Fibroblast of mammary gland (primary cell): ENCODE results near the gene NRXN3.

Experiments
- DNase-seq: peaks from one replicate; pipeline ENCODE4 v3.0.0-alpha.2; 2010; ENCODE audit warnings: low read depth
- H3K4me3 ChIP-seq: 2 replicates; pipeline ENCODE4 v1.5.1; 2011; ENCODE audit warnings: low read depth, mild to moderate bottlenecking, low read length, moderate library complexity; ENCODE audit not compliant: control insufficient read depth
- CTCF ChIP-seq: conservative IDR thresholded peaks from 2 replicates; pipeline ENCODE4 v1.5.1; 2011; ENCODE audit warnings: low read depth, low read length, inconsistent platforms; ENCODE audit not compliant: control insufficient read depth, insufficient read depth

The NRXN3 gene

GRCh38 chr14:79727900-79728299, 1557.7 kb downstream of the NRXN3 start:
- no peak for DNase-seq
- H3K4me3 ChIP-seq, result no peak overlapping the region
- no peak for TF ChIP-seq CTCF

- DNase-seq, result no peak
- TF ChIP-seq CTCF, result no peak
- H3K4me3 ChIP-seq, result no peak overlapping the region
Measured at GRCh38 chr14:79728331-79728730, 1558.2 kb downstream of the NRXN3 start.

- no peak overlapping the region for H3K4me3 ChIP-seq
- no peak for TF ChIP-seq CTCF
- DNase-seq, result no peak
Measured at GRCh38 chr14:79729731-79730130, 1559.6 kb downstream of the NRXN3 start.

GRCh38 chr14:79730196-79730595, 1560.0 kb downstream of the NRXN3 start:
- no peak for DNase-seq
- H3K4me3 ChIP-seq, result no peak overlapping the region
- no peak for TF ChIP-seq CTCF

GRCh38 chr14:79730953-79731352, 1560.8 kb downstream of the NRXN3 start:
- DNase-seq, result no peak
- TF ChIP-seq CTCF, result no peak
- H3K4me3 ChIP-seq, result no peak overlapping the region

GRCh38 chr14:79732911-79733655, 1562.9 kb downstream of the NRXN3 start:
- DNase-seq, result peak; percentile 38
- no peak overlapping the region for H3K4me3 ChIP-seq
- TF ChIP-seq CTCF, result no peak
